ENCODE measurements around the gene SLC18A2.

- TF ChIP-seq POLR2AphosphoS5 (IDR thresholded peaks at IDR 0.05) (no peak), POLR2A (IDR thresholded peaks at IDR 0.05) (no peak)
Observed at GRCh38 chr10:117255835-117256460, 15.0 kb downstream of the SLC18A2 start.

Measured in prostate gland (tissue), 1 donor.